Stimulated activated CD8-positive, alpha-beta memory T cell treated with anti-CD3 and anti-CD28 coated beads, Interleukin-15, amount 100 ng/mL, for 48 hours (primary cell): ENCODE results near the gene ISYNA1.

Source experiments
- DNase-seq, 2 donors: peaks; one replicate each; pipeline ENCODE4 v3.0.0-alpha.2; 2020; ENCODE audit warnings: low read depth in 2 of 2

The ISYNA1 gene

DNA sequence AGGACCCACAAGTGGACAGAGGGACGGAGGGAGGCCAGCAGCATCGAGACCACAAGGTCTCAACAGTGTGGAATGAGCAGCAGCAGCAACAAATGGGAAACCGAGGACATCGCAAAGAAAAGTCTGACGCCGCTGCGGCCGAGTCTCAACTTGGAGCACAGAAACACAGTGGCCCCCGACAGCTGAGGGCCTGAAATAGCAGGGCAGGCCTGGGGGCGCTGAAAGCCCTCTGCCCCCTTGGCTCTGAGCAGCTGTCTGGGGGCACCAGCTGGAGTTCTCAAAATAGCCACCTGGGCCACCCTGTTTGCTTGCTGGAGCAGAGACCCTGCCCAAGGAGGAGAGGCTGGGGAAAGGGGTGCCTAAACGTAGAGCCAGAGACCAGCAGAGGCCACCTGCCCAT is 5.9 kb upstream of the ISYNA1 start:
- no peak for DNase-seq

GRCh38 chr19:18443406-18443805 is 5.5 kb upstream of the ISYNA1 start:
- no peak for DNase-seq

- DNase-seq = no peak
Observed at GRCh38 chr19:18442941-18443340, 5.0 kb upstream of the ISYNA1 start.

DNA sequence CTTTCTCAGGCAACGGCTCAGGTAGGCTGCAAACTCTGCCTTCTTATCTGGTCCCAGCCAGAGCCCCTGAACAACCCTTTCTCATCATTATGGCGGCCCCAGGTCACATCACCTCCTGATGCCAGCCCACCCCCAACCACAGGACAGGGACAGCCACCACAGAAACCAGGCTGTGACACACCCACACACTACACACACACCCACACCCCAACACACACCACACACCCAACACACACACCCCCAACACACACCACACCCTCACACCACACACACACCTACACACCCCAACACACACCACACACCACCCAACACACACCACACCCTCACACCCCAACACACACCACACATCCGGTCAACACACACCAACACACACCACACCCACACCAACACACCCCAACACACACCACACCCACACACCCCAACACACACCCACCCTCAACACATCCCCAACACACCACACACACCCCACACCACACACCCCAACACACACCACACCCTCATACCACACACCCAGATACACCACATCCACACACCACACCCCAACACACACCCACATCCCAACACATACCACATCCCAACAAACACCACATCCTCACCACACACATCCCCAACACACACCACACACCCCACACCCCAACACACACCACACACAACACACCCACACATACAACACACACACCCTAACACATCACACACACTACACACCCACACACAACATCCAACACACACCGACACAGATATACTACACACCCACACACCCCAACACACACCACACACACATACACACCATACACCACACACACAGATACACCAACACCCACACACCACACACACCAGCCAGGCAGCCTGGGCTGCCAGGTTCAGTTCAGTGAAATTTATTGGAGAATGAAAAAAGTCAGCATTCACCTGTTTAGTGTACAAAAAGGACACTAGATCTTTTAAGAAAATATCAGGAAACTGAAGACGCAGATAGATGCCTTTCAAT is 4.2 kb upstream of the ISYNA1 start:
- no peak for DNase-seq

GRCh38 chr19:18440936-18441803 is 3.2 kb upstream of the ISYNA1 start:
- DNase-seq = no peak

DNA sequence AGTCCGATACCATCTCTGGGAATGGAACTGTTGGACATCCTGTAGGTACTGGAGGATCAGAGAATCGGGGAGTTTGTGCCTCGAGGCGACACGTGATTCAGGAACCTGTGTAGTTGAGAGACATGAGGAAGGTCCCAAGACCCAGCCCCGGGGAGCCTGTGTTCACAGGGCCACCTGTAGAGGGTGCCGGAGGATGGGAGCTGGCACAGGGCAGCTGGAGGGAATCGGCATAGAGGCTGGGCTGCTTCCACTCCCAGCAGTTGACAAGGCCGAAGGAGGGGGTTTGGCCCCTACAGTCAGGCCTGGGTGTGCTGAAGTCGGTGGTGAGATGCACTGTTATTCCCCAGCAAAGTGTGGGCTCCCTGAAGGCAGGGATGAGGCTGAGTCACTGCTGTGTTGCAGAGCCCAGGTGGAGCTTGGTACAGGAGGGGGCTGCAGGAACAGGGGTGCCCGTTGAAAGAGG is 2.5 kb upstream of the ISYNA1 start:
- DNase-seq = no peak

GRCh38 chr19:18439910-18440237 is 1.9 kb upstream of the ISYNA1 start:
- DNase-seq = no peak

DNA sequence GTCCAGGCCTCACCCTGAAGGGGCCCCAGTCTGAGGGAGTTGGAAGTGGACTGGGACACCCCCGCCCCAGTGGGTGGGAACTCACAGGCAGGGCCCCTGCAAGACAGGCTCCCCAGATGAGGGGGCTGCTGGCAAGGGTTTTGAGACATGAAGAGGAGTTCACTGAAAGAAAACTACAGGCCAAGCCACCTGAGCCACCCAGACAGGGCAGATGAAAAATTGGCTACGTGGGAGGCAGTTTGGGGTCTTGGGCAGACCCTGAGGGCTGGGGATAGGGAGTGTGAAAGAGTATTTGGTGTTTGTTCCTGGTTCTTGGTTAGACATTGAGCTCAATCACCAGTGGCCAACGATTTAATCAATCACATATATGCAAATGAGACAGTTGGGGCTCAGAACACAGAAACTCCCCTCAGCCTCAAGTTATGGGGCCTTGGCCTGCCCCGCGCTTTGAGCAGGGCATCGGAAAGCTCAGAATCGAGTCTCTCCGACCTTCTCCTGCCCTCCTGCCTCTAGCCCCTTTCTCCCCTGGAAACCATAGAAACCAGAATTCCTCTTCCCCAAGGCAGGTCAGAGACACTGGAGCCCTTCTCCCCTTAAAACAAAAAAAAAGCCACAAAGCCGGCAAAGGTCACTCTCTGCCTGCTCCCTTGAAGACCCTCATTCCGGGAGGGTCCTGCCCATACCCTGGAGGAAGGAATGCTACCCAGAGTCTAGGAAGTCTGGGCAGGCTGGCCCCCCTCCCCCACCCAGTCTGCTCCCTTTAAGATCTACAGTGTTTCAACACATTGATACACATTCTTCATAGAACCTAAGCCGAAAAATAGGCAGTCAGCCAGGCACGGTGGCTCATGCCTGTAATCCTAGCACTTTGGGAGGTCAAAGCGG is 1.3 kb upstream of the ISYNA1 start:
- no peak for DNase-seq

- DNase-seq = no peak
Observed at GRCh38 chr19:18438331-18439024, 545 bp upstream of the ISYNA1 start.

DNA sequence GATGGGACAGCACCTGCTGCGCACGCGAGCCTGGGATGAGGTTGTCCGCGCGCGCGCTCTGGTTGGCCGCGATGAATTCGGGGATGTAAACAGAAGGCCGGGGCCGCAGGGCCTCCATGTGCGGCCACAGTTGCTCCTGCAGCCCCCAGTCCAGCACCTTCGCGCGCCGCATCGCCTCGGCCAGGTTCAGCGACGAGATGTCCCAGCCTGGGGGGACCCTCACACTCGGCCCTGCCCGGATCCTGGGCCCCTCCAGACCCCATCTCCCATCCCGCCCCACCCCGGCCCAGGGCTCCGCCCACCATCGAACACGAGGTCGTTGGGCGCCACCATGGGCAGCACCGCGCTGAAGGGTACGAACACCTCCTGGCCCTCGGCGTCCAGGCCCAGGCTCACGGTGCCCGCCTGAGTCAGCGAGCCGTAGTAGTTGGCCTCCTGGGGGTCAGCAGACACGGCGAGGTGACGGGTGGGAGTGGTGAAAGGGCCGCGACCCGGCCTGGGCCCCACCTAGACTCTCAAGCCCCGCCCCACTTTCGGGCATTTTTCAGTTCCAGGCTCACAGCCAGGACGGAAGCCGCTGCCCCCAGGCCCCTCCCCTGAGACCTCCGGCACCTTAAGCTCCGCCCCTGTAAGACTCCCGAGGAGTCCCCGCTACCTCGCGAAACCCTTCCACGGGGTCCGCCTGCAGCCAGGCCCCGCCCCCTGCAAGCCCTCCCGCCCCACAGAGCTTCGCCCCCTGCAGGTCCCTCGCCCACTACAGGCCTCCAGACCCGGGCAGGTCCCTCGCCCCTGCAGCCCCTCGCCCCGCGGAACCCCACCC is 1.1 kb downstream of the ISYNA1 start:
- peak; percentile 77 to 79 for DNase-seq

DNA sequence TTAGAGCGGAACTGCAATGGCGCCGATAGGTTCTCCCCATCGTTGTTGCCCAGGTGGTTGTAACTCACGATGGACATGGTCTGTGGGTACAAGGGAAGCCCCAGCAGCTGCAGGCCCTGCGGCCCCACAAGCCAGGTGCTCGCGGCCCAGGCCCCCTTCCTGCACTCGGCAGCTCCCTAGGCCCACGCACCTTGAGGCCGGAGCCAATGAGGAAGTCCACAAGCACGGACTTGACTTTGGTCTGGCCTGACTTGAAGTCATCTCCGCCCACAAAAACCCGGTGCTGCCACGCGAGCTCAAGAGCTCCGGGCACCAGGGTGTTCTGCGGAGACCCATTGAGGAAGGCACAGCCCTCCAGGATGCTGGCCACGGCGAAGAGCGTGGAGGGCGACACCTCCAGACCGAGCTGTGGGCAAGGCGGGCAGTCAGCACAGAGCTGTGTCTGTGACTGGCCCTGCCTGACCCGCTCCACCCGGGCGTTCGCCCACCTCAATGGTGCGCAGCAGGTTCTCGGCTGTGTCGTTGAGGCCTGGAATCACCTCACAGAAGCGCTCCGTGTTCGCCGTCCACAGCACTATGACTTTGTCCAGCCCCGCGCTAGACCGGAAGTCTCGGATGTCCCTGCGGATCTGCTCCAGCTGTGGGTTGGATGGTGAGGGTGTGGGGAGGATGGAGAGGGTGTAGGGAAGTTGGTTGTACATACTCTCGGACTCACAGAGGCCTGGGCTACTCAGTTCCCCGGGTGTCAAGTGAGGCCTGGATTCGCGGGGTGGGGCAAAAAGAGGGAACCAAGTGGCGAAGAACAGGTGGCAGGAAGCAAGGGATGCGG is 1.9 kb downstream of the ISYNA1 start:
- DNase-seq = no peak

DNA sequence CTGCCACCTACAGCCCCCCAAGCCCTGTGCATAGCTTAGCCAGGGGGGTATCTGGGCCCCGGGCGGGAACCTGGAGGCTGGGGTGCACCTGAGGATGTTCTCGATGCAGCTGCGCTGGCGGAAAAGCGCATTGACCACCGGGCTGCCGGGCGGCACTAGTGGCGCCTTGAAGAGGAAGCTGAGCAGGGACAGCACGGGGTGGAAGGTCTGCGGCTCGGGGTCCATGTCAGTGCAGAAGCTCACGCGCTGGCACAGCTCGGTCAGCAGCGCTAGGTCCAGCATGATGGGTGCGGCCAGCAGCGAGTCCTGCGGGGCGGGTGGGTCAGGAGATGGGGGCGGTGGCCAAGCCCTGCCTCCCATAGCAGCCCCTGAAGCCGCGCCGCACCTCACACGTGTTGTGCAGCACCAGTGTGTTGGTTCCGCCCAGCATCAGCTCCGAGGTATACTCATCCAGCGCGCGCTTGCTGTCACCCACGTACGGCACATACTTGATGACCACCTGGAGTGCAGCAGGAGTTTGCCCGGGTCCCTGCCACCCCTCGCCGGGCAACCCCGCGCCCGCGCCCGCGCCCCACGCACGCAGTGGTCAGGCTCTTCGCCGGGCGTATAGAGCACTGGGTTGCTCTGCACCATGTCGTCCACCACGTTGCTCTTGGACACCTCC is 2.6 kb downstream of the ISYNA1 start:
- no peak for DNase-seq

- no peak for DNase-seq
Observed at GRCh38 chr19:18434411-18435175, 3.3 kb downstream of the ISYNA1 start.

- DNase-seq = no peak
Observed at GRCh38 chr19:18433735-18434398, 4.1 kb downstream of the ISYNA1 start.

DNA sequence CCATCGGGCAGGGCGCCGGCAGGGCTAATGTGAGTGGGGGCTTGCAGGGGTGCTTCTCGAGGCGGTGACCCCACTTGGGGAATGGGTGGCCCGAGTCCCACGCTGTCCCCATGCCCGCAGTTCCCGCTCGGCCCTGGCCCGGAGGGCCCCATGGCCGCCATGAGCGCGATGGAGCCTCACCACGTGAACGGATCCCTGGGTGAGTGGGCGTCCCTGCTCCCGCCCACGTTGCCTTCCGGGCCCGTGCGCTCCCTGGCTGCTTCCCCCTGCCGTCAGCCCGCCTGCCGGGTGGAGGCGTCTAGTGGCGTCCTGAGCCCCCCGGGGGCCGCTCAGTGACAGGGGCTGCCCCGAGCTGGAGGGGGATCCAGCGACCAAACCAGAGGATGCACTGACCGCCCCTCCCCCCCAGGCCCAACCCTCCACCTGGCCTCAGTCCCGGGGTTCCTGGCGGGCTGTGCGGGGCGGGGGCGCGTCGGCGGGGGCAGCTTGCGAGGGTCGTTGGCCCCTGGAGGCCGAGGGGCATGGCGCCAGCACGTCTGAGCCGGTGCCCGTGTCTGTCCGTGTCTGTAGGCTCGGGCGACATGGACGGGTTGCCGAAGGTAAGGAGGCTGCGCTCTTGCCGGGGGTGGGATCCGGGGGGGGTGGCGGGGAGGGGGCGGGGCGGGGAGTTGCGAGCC is 4.8 kb downstream of the ISYNA1 start:
- DNase-seq = no peak

DNA sequence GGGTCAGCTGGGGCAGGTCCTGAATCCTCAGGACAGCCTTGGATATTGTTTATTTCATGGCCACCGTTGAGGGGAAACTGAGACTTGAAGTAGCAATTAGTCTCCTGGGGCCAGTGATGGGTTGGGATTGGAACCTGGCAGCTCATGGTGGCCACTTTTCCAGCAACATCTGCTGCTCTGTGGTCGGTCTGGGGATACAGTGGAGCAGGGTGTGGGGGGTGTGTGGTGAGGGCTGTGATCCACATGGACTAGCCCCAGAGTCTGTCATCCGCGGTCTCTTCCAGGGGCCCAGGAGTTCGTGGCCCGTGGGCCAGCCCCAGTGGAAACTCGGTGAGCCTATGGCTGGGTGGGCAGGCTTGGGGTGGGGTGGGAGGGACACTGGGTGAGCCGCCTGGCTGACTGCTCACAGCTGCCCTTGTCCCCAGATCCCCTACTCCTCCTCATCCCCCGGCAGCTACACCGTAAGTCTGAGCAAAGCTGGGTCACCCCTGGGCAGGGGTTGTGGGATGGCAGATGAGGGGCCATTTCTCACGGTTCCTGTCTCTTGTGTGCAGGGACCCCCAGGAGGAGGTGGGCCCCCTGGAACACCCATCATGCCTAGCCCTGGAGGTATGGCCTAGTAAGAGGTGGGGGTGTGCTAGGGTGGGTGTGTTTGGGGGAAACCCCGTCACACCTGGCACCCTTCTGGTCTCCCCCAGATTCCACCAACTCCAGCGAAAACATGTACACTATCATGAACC is 5.5 kb downstream of the ISYNA1 start:
- no peak for DNase-seq
